Activated naive CD8-positive, alpha-beta T cell (primary cell): ENCODE measurements around the gene CREG1.

Source experiments
- H3K27ac Mint-ChIP-seq: one replicate; pipeline ENCODE4 v1.8.0; 2021; ENCODE audit warnings: mixed read lengths
- H3K27me3 Mint-ChIP-seq: one replicate; pipeline ENCODE4 v1.8.0; 2021; ENCODE audit warnings: mixed read lengths
- H3K36me3 Mint-ChIP-seq: one replicate; pipeline ENCODE4 v1.8.0; 2021; ENCODE audit warnings: mixed read lengths
- H3K4me1 Mint-ChIP-seq: one replicate; pipeline ENCODE4 v1.8.0; 2021; ENCODE audit warnings: low read depth, mixed read lengths
- H3K4me3 Mint-ChIP-seq: one replicate; pipeline ENCODE4 v1.8.0; 2021; ENCODE audit warnings: mild to moderate bottlenecking, mixed read lengths
- H3K9me3 Mint-ChIP-seq: one replicate; pipeline ENCODE4 v1.8.0; 2021; ENCODE audit warnings: low read depth, mixed read lengths

Gene CREG1

GRCh38 chr1:167528057-167528728 lies 25.4 kb downstream of the CREG1 start:
- H3K36me3 Mint-ChIP-seq = no peaks in the 10 kb centered on the region
- H3K4me1 Mint-ChIP-seq = peaks cover 2% of the 10 kb centered on the region
- H3K4me3 Mint-ChIP-seq = no peak overlapping the region
- H3K27me3 Mint-ChIP-seq = no peaks in the 10 kb centered on the region
- H3K9me3 Mint-ChIP-seq = no peaks in the 10 kb centered on the region
- no peak overlapping the region for H3K27ac Mint-ChIP-seq

- Mint-ChIP-seq H3K27me3 (no peaks in the 10 kb centered on the region), H3K4me3 (no peak overlapping the region), H3K9me3 (no peaks in the 10 kb centered on the region), H3K36me3 (no peaks in the 10 kb centered on the region), H3K27ac (no peak overlapping the region), H3K4me1 (peaks cover 2% of the 10 kb centered on the region)
Observed at GRCh38 chr1:167526667-167527383, 26.7 kb downstream of the CREG1 start.

- Mint-ChIP-seq H3K27me3 (no peaks in the 10 kb centered on the region), H3K9me3 (no peaks in the 10 kb centered on the region), H3K36me3 (no peaks in the 10 kb centered on the region), H3K27ac (no peak overlapping the region), H3K4me3 (no peak overlapping the region), H3K4me1 (peaks cover 8% of the 10 kb centered on the region)
Observed at GRCh38 chr1:167524651-167525050, 28.9 kb downstream of the CREG1 start.

GRCh38 chr1:167522246-167522645 lies 31.3 kb downstream of the CREG1 start:
- H3K36me3 Mint-ChIP-seq = no peaks in the 10 kb centered on the region
- peaks cover 17% of the 10 kb centered on the region for H3K4me1 Mint-ChIP-seq
- H3K27me3 Mint-ChIP-seq = no peaks in the 10 kb centered on the region
- H3K27ac Mint-ChIP-seq = no peak overlapping the region
- no peaks in the 10 kb centered on the region for H3K9me3 Mint-ChIP-seq
- no peak overlapping the region for H3K4me3 Mint-ChIP-seq

- Mint-ChIP-seq H3K4me3 (no peak overlapping the region), H3K4me1 (peaks cover 26% of the 10 kb centered on the region), H3K9me3 (no peaks in the 10 kb centered on the region), H3K27ac (no peak overlapping the region), H3K36me3 (peaks cover 3% of the 10 kb centered on the region), H3K27me3 (no peaks in the 10 kb centered on the region)
Observed at GRCh38 chr1:167520711-167521206, 32.8 kb downstream of the CREG1 start.

GRCh38 chr1:167518331-167518700 lies 35.2 kb downstream of the CREG1 start, which contains the start of gene CD247:
Gene CD247, minus strand, starts transcription at chr1:167518529. Its CDS starts 64 bp downstream, at chr1:167518465.
- peak within 1 kb of the TSS; percentile 100 for H3K4me3 Mint-ChIP-seq
- peak within 1 kb of the TSS; percentile 100 for H3K27ac Mint-ChIP-seq
- no peaks in the 10 kb centered on the region for H3K9me3 Mint-ChIP-seq
- H3K36me3 Mint-ChIP-seq = peaks cover 4% of the 10 kb centered on the region
- H3K27me3 Mint-ChIP-seq = no peaks in the 10 kb centered on the region
- peaks cover 49% of the 10 kb centered on the region for H3K4me1 Mint-ChIP-seq

- H3K4me3 Mint-ChIP-seq = peak overlapping the region; percentile 100
- peaks cover 52% of the 10 kb centered on the region for H3K4me1 Mint-ChIP-seq
- H3K27ac Mint-ChIP-seq = peak overlapping the region; percentile 100
- H3K36me3 Mint-ChIP-seq = peaks cover 4% of the 10 kb centered on the region
- no peaks in the 10 kb centered on the region for H3K9me3 Mint-ChIP-seq
- H3K27me3 Mint-ChIP-seq = no peaks in the 10 kb centered on the region
Observed at GRCh38 chr1:167517535-167518330, 35.8 kb downstream of the CREG1 start.

- H3K36me3 Mint-ChIP-seq = peaks cover 8% of the 10 kb centered on the region
- peak overlapping the region; percentile 100 for H3K4me3 Mint-ChIP-seq
- no peaks in the 10 kb centered on the region for H3K27me3 Mint-ChIP-seq
- no peaks in the 10 kb centered on the region for H3K9me3 Mint-ChIP-seq
- peak overlapping the region; percentile 100 for H3K27ac Mint-ChIP-seq
- peaks cover 63% of the 10 kb centered on the region for H3K4me1 Mint-ChIP-seq
Observed at GRCh38 chr1:167516404-167517388, 36.9 kb downstream of the CREG1 start.

GRCh38 chr1:167515893-167516321 lies 37.7 kb downstream of the CREG1 start:
- Mint-ChIP-seq H3K27me3 (no peaks in the 10 kb centered on the region), H3K4me1 (peaks cover 69% of the 10 kb centered on the region), H3K36me3 (peaks cover 11% of the 10 kb centered on the region), H3K27ac (peak overlapping the region; percentile 100), H3K9me3 (no peaks in the 10 kb centered on the region), H3K4me3 (peak overlapping the region; percentile 100)

- H3K4me1 Mint-ChIP-seq = peaks cover 73% of the 10 kb centered on the region
- peak overlapping the region; percentile 100 for H3K4me3 Mint-ChIP-seq
- no peaks in the 10 kb centered on the region for H3K9me3 Mint-ChIP-seq
- H3K27me3 Mint-ChIP-seq = no peaks in the 10 kb centered on the region
- H3K36me3 Mint-ChIP-seq = peaks cover 13% of the 10 kb centered on the region
- peak overlapping the region; percentile 100 for H3K27ac Mint-ChIP-seq
Observed at GRCh38 chr1:167515461-167515860, 38.1 kb downstream of the CREG1 start.

- Mint-ChIP-seq H3K9me3 (no peaks in the 10 kb centered on the region), H3K4me3 (peak overlapping the region; percentile 100), H3K36me3 (peaks cover 19% of the 10 kb centered on the region), H3K27ac (peak overlapping the region; percentile 100), H3K4me1 (peaks cover 81% of the 10 kb centered on the region), H3K27me3 (no peaks in the 10 kb centered on the region)
Observed at GRCh38 chr1:167514288-167514687, 39.3 kb downstream of the CREG1 start.

- no peaks in the 10 kb centered on the region for H3K9me3 Mint-ChIP-seq
- H3K4me3 Mint-ChIP-seq = peak overlapping the region; percentile 84
- H3K27me3 Mint-ChIP-seq = no peaks in the 10 kb centered on the region
- peaks cover 30% of the 10 kb centered on the region for H3K36me3 Mint-ChIP-seq
- H3K4me1 Mint-ChIP-seq = peaks cover 89% of the 10 kb centered on the region
- peak overlapping the region; percentile 86 for H3K27ac Mint-ChIP-seq
Observed at GRCh38 chr1:167512046-167512654, 41.4 kb downstream of the CREG1 start.

GRCh38 chr1:167511374-167511986 lies 42.1 kb downstream of the CREG1 start:
- H3K27me3 Mint-ChIP-seq = no peaks in the 10 kb centered on the region
- peak overlapping the region; percentile 91 for H3K27ac Mint-ChIP-seq
- H3K4me3 Mint-ChIP-seq = peak overlapping the region; percentile 84
- peaks cover 30% of the 10 kb centered on the region for H3K36me3 Mint-ChIP-seq
- no peaks in the 10 kb centered on the region for H3K9me3 Mint-ChIP-seq
- peaks cover 91% of the 10 kb centered on the region for H3K4me1 Mint-ChIP-seq
